KG1 (cell line): ENCODE results near the gene TRAPPC10.
"Not testable (repeated sequence)": the region's sequence is repeated elsewhere in the genome, so short reads cannot be mapped to it uniquely, and the experiment has no call there.

ENCODE experiments used
- DNase-seq: peaks from one replicate; lab custom pipeline; 2025; lab: John Stamatoyannopoulos, UW

Gene TRAPPC10

DNA sequence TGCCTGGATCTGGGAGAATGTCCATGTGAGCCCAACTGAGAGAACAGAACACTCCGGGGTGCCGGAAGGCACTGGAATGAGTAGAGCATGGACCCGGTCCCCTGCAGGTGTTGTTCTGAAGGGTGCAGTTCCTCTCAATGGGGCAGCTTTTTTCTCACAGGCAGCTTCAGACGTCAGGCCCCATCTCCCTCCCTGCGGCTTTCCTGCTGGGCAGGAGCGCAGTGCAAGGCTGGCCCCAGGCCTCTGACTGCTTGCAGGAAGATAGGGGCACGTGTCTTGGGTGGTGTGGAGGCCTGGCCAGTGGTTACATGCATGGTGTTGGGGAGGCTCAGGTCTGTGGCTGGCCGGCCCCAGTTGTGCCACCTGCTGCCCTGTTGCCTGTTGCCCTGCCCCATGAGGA, 131.9 kb downstream of the TRAPPC10 start:
- DNase-seq: not testable (repeated sequence)

DNA sequence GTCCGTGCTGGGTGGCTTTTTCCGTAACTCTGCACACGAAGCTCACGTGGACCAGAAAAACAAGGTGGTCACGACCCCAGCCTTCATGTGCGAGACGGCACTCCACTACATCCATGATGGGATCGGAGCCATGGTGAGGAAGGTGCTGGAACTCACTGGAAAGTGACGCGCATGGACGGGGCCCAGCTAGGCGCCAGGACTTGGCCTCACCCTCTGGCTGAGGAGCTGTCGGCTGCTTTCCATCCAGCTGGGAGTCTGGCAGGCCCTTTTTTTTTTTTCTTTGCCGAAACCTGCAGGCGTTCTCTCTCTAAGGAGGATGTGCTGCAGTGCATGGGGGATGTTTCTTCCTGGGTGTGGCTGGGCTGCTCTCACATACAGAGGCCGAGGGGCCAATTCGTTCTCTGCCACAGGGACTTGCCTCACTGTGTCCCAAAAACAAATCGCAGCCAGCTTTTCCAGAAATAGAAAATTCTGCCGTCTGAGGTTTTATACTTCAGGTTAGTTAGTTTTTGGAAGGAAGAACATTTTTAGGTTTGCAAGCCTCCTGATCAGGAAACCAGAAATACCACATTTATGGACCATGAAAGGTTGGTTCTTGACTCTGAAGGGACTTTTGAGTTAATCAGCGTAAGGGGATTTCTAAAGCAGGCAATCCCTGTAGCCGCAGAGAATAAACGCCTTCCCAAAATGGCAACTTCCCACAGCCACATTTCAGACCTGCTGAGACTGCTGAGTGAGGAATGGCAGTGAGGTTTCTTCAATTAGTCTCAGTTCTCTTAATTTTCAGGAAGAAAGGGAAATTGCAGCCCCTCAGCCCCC, 132.9 kb downstream of the TRAPPC10 start:
- DNase-seq: not testable (repeated sequence)

DNA sequence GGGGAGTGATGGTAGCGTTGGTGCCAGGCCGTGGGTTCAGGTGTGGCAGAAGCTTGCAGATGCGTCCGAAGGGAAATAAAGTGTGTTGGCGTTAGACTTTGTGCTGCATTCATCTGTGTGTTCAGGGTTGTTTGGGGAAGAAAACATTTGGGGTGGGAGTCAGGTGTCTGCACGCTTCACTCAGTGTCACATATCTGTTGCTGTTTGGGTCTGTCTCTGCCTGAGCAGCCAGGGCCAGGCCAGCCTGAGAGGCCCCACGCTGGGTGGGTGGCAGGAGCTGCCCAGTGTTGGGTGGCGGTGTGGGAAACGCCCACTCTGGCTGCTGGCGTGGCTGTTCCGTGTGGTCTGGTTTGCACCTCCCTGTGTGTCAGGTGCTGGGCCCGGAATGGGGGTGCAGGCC, 133.5 kb downstream of the TRAPPC10 start:
- DNase-seq: not testable (repeated sequence)

DNA sequence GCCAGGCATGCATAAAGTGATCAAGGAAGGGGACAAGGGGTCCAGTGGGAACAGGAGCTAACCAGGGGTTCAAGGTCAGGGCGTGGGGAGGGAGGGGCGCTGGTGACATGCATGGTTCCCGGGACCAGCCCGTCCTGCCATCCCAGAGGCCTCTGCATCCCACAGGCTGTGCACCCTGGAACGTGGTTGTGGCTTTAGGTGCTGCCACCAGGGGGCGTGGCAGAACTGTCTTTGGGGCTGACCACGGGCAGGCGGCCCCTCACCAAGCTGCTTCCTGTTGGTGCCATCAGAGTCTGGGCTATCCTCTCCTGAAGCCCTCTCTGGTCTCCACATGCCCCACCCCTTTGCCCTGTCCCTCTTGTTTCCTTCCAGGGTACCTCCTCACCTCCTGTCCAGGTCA, 135.0 kb downstream of the TRAPPC10 start:
- not testable (repeated sequence) for DNase-seq

DNA sequence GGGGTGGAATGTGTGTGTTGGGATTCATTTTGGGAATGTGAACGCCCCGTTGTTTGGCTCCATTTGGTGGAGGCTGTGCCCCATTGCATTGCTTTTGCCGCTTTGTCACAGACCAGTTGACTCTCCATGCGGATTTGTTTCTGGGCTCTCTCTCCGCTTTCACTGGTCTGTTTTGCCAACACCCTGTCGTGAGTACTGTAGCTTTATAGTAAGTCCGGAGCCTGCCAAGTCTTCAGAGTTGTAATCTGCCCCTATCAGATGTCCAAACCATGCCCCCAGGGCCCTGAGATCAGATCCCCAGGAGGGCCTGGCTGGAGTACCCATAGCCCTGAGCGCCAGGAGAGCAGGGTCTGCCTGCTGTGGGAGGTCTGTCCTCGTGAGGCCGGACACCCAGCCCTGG, 138.1 kb downstream of the TRAPPC10 start:
- not testable (repeated sequence) for DNase-seq

DNA sequence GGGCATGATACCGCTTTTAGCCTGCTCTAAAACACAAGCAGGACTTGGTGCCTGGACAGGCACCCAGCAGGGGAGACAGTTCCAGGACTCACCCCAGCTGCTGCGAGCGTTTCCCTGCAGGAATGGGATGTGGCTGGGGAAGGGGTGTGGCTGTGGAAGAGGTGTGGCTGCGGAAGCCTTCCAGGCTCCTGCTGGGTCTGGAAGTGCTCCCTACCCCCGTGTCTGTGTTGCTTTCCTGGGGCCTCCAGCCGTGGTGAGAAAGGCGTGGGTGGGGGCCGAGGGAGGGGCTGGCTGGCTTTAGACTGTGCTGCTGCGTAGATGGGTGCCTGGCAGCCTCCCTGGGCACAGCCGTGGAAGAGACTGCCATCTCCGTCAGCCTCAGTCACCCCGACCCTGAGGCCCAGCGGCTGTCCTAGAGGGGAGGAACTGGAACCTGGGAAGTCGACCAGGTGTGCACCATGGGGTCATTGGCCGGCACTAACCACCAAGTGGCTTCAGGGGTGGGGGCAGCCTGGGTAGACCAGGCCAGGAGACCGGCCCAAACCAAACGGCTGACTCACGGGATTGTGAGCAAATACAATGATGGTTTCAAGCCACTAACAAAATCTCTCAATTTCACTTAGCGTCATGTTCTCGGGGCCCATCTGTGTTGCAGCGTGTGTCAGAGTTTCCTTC, 141.2 kb downstream of the TRAPPC10 start:
- not testable (repeated sequence) for DNase-seq

DNA sequence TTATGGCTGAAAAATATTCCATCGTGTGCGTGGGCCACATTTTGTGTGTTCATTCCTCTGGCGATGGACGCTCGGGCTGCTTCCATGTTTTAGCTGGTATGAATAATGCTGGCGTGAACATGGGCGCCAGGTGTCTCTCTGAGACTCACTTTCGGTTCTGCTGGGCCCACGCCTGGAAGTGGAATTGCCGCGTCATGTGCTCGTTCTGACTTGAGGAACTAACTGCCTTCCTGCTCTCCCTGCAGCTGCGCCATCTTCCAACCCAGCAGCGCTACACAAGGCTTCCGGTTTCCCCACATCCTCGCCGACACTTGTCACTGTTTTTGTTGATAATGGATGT, 141.8 kb downstream of the TRAPPC10 start:
- DNase-seq: not testable (repeated sequence)

DNA sequence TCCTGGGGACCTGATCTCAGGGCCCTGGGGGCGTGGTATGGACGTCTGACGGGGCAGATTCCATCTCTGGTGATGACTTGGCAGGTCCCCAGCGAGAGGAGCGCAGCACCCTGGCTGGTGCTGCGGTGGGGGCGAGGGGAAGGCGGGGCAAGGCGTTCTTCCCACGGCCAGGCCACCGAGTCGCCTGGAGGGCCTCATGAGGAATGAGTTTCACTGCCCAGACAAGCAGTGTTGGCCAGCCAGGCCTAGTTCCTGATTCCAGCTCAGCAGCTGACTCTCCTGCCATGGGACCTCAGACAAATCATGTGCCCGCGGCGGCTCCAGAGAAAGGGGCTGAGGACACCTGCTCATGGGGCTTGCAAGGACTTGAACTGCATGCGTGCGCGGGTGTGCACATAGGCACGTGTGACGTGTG, 142.7 kb downstream of the TRAPPC10 start:
- DNase-seq: not testable (repeated sequence)

DNA sequence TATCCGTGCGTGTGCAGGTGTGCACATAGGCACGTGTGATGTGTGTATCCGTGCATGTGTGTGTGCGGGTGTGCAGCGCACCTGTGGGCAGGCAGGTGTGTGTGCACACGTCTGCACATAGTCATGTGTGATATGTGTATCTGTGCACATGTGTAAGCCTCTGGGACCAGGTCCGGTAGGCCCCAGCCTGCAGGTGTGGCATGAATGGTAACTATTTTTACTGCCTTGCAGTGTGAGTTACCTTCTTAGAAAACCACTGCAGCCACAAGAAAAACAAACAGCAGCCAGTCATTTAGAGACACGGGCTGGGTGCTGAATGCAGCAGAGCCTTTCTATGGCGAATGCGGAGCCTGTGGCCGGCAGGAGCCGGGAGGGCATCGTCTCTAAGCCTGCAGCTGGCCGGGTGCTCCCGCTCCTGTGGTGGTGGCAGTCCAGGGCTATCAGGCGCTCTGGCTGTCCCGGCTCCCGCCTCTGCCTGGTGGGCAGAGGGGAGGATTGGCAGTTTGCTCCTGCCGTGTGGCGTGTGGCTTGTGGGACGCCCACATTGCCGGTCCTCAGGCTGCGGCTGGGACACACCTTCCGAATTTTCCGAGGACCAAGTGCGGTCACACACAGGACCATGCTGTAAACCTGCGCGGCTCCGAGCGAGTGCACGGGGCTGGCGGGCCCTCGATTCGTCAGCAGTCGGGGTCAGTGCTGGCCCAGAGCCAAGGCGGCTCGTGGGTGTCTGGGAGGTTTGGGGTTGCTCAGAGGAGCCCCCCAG, 143.3 kb downstream of the TRAPPC10 start:
- DNase-seq: not testable (repeated sequence)

DNA sequence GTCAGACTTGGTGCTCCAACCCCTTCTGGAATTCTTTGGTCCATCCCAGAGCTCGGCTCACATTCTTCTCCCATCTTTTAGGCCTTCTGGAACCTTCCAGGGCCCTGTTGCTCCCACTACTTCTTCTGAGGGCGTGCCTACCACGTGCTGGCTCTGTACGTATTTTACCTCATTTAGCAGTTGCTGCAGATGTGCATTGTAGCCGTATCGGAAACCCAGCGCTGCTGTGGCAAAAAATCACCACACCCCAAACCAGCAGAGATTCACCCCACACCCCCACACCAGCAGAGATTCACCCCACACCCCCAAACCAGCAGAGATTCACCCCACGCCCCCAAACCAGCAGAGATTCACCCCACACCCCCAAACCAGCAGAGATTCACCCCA, 143.9 kb downstream of the TRAPPC10 start:
- DNase-seq: not testable (repeated sequence)
